WI38 (cell line): Measurements from ENCODE around the gene MSTO1.
A peak's percentile ranks its signal among the peaks of the same experiment; 100 is the strongest.
"Not testable (repeated sequence)": the region's sequence is repeated elsewhere in the genome, so short reads cannot be mapped to it uniquely, and the experiment has no call there.

Experiments
- H3K4me3 ChIP-seq: 2 replicates; pipeline ENCODE4 v1.5.1; 2011; ENCODE audit warnings: low read depth, mild to moderate bottlenecking, control low read depth, low read length
- CTCF ChIP-seq: IDR thresholded peaks from 2 replicates; pipeline ENCODE4 v1.5.1; 2012; ENCODE audit warnings: low read depth, mild to moderate bottlenecking, control low read depth, low read length

The MSTO1 gene

GRCh38 chr1:155609515-155610256 lies at the start of gene MSTO1:
Gene MSTO1 (plus strand): TSS chr1:155610218. CDS start chr1:155610249, 31 bp downstream.
- peak within 1 kb of the TSS; percentile 67 for H3K4me3 ChIP-seq
- TF ChIP-seq CTCF, result no peak

GRCh38 chr1:155561779-155562580 lies 48.0 kb upstream of the MSTO1 start:
- peak overlapping the region; percentile 82 for H3K4me3 ChIP-seq

- TF ChIP-seq CTCF, result no peak
- peak within 1 kb of the TSS; percentile 82 for H3K4me3 ChIP-seq
Observed at GRCh38 chr1:155562581-155563376, 47.2 kb upstream of the MSTO1 start, which contains the start of gene ASH1L. Gene ASH1L (minus strand): TSS chr1:155562803. CDS start chr1:155521519, 41,284 bp downstream.

- peak overlapping the region; percentile 82 for H3K4me3 ChIP-seq
Observed at GRCh38 chr1:155563377-155564022, 46.5 kb upstream of the MSTO1 start.

- H3K4me3 ChIP-seq, result no peak overlapping the region
- no peak for TF ChIP-seq CTCF
Observed at GRCh38 chr1:155569988-155570592, 39.9 kb upstream of the MSTO1 start.

GRCh38 chr1:155570593-155570990 lies 39.4 kb upstream of the MSTO1 start:
- H3K4me3 ChIP-seq, result no peak overlapping the region
- no peak for TF ChIP-seq CTCF

GRCh38 chr1:155574077-155574476 lies 35.9 kb upstream of the MSTO1 start:
- TF ChIP-seq CTCF, result no peak
- no peak overlapping the region for H3K4me3 ChIP-seq

GRCh38 chr1:155575608-155576007 lies 34.4 kb upstream of the MSTO1 start:
- H3K4me3 ChIP-seq, result not testable (repeated sequence)

GRCh38 chr1:155583846-155584245 lies 26.2 kb upstream of the MSTO1 start:
- H3K4me3 ChIP-seq, result not testable (repeated sequence)

GRCh38 chr1:155589282-155589681 lies 20.7 kb upstream of the MSTO1 start:
- not testable (repeated sequence) for H3K4me3 ChIP-seq

- H3K4me3 ChIP-seq, result not testable (repeated sequence)
Observed at GRCh38 chr1:155590516-155591247, 19.3 kb upstream of the MSTO1 start.
